A549 treated with CORT108297 at 1 μM for 4 hours (cell line): ENCODE data around the gene RASAL1. TPM values are rescaled to one million over a fixed set of nuclear protein-coding genes. Genes with fewer than 3 reads are reported as not detected.

Experiments
- total RNA-seq: library from RNA; stranded (reverse); fragments of 200-300 nt; extraction: Qiagen RNA extraction; gene quantifications from 5 replicates; pipeline ENCODE4 v1.2.3, GENCODE V29; 2022

Gene RASAL1, protein sequence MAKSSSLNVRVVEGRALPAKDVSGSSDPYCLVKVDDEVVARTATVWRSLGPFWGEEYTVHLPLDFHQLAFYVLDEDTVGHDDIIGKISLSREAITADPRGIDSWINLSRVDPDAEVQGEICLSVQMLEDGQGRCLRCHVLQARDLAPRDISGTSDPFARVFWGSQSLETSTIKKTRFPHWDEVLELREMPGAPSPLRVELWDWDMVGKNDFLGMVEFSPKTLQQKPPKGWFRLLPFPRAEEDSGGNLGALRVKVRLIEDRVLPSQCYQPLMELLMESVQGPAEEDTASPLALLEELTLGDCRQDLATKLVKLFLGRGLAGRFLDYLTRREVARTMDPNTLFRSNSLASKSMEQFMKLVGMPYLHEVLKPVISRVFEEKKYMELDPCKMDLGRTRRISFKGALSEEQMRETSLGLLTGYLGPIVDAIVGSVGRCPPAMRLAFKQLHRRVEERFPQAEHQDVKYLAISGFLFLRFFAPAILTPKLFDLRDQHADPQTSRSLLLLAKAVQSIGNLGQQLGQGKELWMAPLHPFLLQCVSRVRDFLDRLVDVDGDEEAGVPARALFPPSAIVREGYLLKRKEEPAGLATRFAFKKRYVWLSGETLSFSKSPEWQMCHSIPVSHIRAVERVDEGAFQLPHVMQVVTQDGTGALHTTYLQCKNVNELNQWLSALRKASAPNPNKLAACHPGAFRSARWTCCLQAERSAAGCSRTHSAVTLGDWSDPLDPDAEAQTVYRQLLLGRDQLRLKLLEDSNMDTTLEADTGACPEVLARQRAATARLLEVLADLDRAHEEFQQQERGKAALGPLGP
- 0.45 to 0.63 TPM (median 0.53 TPM) in 5 replicates for total RNA-seq

DNA sequence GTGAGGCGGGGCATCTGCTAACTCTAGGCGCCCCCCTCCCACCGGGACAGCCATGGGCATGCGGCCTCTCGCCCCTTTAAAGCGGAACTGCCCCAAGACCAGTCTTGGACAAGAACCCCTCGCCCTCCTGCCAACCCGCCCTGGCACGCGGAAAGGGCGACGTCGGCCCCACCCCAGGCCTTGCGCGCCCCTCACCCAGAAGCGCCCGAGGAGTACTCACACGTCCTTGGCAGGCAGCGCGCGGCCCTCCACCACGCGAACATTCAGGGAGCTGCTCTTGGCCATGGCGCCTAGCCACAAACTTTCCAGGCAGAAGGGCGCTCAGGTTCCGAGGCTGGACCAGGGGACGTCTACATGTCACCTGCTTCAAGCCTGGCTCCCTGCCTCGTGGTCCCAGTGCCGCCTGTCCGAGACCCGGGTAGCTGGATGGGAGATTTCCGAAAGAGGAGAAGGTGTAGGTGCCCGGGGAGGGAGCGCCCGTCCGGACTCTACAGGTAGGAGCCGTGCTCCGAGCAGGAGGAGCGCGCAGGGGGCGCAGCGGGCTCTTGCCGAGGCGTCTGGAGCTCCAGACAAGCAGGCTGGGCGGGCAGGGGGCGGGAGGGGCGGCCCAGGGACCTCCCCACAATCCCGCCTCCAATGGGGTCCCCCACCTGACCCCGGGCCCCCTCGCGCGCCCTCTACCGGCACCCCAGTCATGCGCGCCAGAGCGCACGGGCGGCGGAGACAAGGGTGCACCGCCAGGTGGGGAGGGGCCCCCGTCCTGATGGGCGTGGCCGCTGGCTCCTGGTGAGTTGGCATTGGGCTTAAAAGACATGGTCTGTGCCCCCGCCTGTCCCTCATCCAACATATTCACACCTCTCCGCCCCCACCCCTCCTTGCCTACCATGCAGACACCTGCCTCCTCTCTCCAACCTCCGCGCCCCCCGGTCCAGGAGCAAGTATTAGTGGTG lies at the start of gene RASAL1:
Gene RASAL1 (minus strand): TSS at position 584 of the 950 bp plus-strand sequence. CDS start 299 bp downstream, at position 285.

DNA sequence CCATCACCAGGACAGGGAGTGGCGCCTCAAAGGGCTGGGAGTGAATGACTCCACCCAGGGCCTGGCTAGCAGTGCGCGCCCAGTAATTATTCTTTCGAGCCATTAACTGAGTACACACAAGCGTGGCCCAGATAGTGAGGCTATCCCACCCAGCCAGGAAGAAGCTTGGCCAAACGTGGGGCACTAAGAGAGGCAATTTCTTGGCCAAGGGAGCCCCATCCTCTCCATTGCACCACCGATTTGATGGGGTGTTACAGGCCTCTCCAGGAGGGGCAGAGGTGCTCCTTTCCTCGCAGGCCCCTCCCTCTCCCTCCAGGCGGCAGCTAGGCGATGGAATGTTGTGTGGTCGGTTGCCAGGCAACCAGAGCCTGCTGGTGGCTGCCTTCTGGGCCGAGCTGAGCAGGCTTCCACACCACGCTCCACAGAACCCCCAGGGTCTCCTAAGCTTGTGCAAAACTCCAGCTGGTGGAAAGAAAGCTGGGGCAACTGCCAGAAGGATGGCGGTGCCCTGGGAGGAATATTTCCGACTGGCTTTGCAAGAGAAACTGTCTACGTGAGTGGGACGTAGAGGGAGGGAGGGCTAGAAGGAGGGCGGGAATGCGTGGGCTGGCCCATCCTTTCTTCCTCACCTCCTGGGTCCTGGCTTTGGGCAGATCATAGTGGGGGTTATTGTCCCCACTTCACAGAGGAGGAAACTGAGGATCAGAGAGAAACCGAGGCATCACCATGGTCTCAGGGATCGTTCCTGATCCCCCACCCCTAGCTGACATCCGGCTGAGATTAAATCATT lies 14.0 kb upstream of the RASAL1 start, which contains the start of gene CFAP73:
Gene CFAP73 (plus strand): TSS at position 364 of the 790 bp plus-strand sequence. CDS start 134 bp downstream, at position 498.

DNA sequence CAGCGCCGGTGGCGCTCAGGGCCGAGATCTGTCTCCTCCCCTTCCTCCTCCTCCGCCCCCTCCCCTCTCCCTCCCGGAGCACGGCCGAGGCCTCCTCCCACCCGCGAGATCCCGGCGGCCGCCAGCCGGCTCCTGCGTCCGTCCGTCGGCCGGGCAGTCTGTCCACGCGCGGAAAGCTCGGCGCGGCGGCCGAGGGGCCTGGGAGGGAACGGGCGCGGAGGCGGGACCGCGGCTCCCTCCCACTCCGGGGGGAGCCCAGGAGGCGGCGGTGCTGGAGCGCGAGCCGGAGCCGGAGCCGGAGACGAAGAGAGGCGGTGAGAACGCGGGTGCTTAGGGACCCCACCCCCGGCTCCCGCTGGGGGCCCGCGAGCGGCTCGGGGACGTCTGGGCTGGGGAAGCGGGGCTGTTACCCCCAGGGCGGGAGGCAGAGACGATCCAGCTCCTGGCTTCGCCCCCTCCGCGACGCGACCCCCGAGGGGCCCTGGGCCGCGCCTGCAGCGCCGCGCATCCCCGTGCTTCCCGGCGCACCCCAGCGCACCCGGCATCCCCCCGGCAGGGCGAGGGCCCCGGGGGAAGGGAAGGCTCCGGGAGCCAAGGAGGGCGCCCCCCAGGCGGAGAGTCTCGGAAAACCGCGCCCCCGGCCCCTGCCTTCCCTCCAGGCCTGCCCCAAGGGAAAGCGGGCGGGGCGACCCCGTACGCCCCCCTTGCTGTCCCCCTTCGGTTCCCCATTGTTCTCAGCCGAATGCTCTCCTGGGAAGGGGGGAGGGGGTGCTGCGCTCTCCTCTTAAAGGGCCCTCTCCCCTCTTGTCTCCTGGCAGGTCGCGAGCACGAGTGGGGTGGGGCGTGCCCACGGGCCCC lies 78.7 kb downstream of the RASAL1 start, which contains the start of gene DTX1:
Gene DTX1 (plus strand): TSS at position 100 of the 858 bp plus-strand sequence. CDS start 1,463 bp downstream, outside the sequence.

Other genes with a start within 250 kb of the RASAL1 start
- 38.6 to 64.7 TPM (median 56.9 TPM) in 5 replicates for gene OAS1, start 228.8 kb downstream of the RASAL1 start, total RNA-seq
- 22.3 to 31.0 TPM (median 27.9 TPM) in 5 replicates for gene OAS3, start 197.3 kb downstream of the RASAL1 start, total RNA-seq
- 0.21 to 0.27 TPM (median 0.23 TPM) in 5 replicates for gene OAS2, start 157.2 kb downstream of the RASAL1 start, total RNA-seq
- 0.32 to 0.62 TPM (median 0.42 TPM) in 5 replicates for gene DTX1, start 79.0 kb downstream of the RASAL1 start, total RNA-seq
- gene CFAP73, start 14.0 kb upstream of the RASAL1 start, total RNA-seq = 0.07 to 0.13 TPM (median 0.11 TPM) in 4 of 5 replicates, not detected in the other
- 43.0 to 83.8 TPM (median 77.4 TPM) in 5 replicates for gene DDX54, start 49.7 kb upstream of the RASAL1 start, total RNA-seq
- gene RITA1, start 50.0 kb upstream of the RASAL1 start, total RNA-seq = 24.7 to 39.4 TPM (median 37.3 TPM) in 5 replicates
- 16.6 to 21.2 TPM (median 20.5 TPM) in 5 replicates for gene TPCN1, start 85.7 kb upstream of the RASAL1 start, total RNA-seq
- 6.9 to 10.7 TPM (median 9.4 TPM) in 5 replicates for gene SLC8B1, start 199.3 kb upstream of the RASAL1 start, total RNA-seq
- gene PLBD2, start 222.8 kb upstream of the RASAL1 start, total RNA-seq = 25.9 to 36.9 TPM (median 32.3 TPM) in 5 replicates